Neural cell (in vitro differentiated cells): ENCODE measurements around the gene DNAJA1. TPM values are rescaled to one million over a fixed set of nuclear protein-coding genes. Genes with fewer than 3 reads are reported as not detected.

Experiments used
- H2AFZ ChIP-seq: fragments of 200-600, 300-800 bp; sonication (generic), shearing (Covaris generic); 2 replicates; pipeline ENCODE4 v1.6.0; 2014; ENCODE audit warnings: low read depth, mild to moderate bottlenecking, antibody characterized with exemption, low read length, moderate library complexity
- H3F3A ChIP-seq: fragments of 200-600 bp; shearing (Covaris generic); 2 replicates; pipeline ENCODE4 v1.6.1; 2016; ENCODE audit warnings: mild to moderate bottlenecking, moderate library complexity, mixed read lengths, antibody characterized with exemption, low read length; ENCODE audit not compliant: insufficient read depth, poor library complexity, severe bottlenecking
- H3K27ac ChIP-seq: fragments of 200-600, 300-800 bp; sonication (generic), shearing (Covaris generic); 2 replicates; pipeline ENCODE4 v1.5.1; 2014; ENCODE audit warnings: mild to moderate bottlenecking, low read length, moderate library complexity
- H3K27me3 ChIP-seq: fragments of 300-800, 200-600 bp; sonication (generic), shearing (Covaris generic); 2 replicates; pipeline ENCODE4 v1.6.0; 2014; ENCODE audit warnings: mild to moderate bottlenecking, low read depth, low read length, moderate library complexity; ENCODE audit not compliant: insufficient read depth
- H3K36me3 ChIP-seq: fragments of 300-800, 200-600 bp; sonication (generic), shearing (Covaris generic); 2 replicates; pipeline ENCODE4 v1.5.1; 2014; ENCODE audit warnings: mild to moderate bottlenecking, antibody characterized with exemption, low read length, moderate library complexity; ENCODE audit not compliant: insufficient read depth
- H3K4me2 ChIP-seq: fragments of 300-800, 200-600 bp; sonication (generic), shearing (Covaris generic); 2 replicates; pipeline ENCODE4 v1.6.0; 2014; ENCODE audit warnings: mild to moderate bottlenecking, low read length
- H3K4me3 ChIP-seq: fragments of 300-800, 200-600 bp; sonication (generic), shearing (Covaris generic); 2 replicates; pipeline ENCODE4 v1.5.1; 2014; ENCODE audit warnings: mild to moderate bottlenecking, low read length, moderate library complexity
- H3K79me2 ChIP-seq: fragments of 200-600 bp; shearing (Covaris generic); replicated peaks from 2 replicates; pipeline ENCODE4 v1.6.0; 2014; ENCODE audit warnings: mild to moderate bottlenecking, low read length, moderate library complexity; ENCODE audit not compliant: insufficient read depth
- H3K9ac ChIP-seq: fragments of 300-800, 200-600 bp; sonication (generic), shearing (Covaris generic); 2 replicates; pipeline ENCODE4 v1.6.1; 2016; ENCODE audit warnings: mild to moderate bottlenecking, low read length, mixed read lengths
- H3K9me2 ChIP-seq: fragments of 200-600 bp; shearing (Covaris generic); 2 replicates; pipeline ENCODE4 v1.6.1; 2016; ENCODE audit warnings: mild to moderate bottlenecking, low read length, mixed read lengths; ENCODE audit not compliant: insufficient read depth
- H3K9me3 ChIP-seq: fragments of 200-600, 300-800 bp; sonication (generic), shearing (Covaris generic); 2 replicates; pipeline ENCODE4 v1.6.1; 2016; ENCODE audit warnings: mild to moderate bottlenecking, mixed run types, low read length, moderate library complexity, mixed read lengths
- H4K20me1 ChIP-seq: fragments of 200-600 bp; shearing (Covaris generic); 2 replicates; pipeline ENCODE4 v1.6.1; 2016; ENCODE audit warnings: mild to moderate bottlenecking, mixed run types; ENCODE audit not compliant: insufficient read depth
- EP300 ChIP-seq: fragments of 450-650 bp; conservative IDR thresholded peaks from 2 replicates; pipeline ENCODE4 v1.6.1; 2014; ENCODE audit warnings: antibody characterized with exemption, mild to moderate bottlenecking, moderate library complexity; ENCODE audit not compliant: poor library complexity, severe bottlenecking
- EZH2 ChIP-seq: fragments of 200-600, 300-800 bp; shearing (Covaris generic), sonication (generic); IDR thresholded peaks from 2 replicates; pipeline ENCODE4 v1.6.1; 2014; ENCODE audit warnings: antibody characterized with exemption, low read length, borderline replicate concordance, mild to moderate bottlenecking; ENCODE audit not compliant: insufficient read depth, poor library complexity, severe bottlenecking
- MXI1 ChIP-seq: fragments of 450-650 bp; conservative IDR thresholded peaks from 2 replicates; pipeline ENCODE4 v1.6.1; 2014; ENCODE audit warnings: antibody characterized with exemption, mild to moderate bottlenecking; ENCODE audit not compliant: poor library complexity, severe bottlenecking
- POLR2AphosphoS5 ChIP-seq: IDR thresholded peaks from 2 replicates; pipeline ENCODE4 v1.6.1; 2012
- RAD21 ChIP-seq: fragments of 450-650 bp; conservative IDR thresholded peaks from 2 replicates; pipeline ENCODE4 v1.6.1; 2014; ENCODE audit warnings: antibody characterized with exemption, mild to moderate bottlenecking, moderate library complexity
- SMC3 ChIP-seq: fragments of 450-650 bp; conservative IDR thresholded peaks from 2 replicates; pipeline ENCODE4 v1.6.1; 2014; ENCODE audit warnings: antibody characterized with exemption, mild to moderate bottlenecking, moderate library complexity; ENCODE audit not compliant: poor library complexity
- TAF1 ChIP-seq: IDR thresholded peaks from 2 replicates; pipeline ENCODE4 v1.6.1; 2012; ENCODE audit warnings: low read depth
- polyA plus RNA-seq: library from polyadenylated mRNA; depleted of rRNA; stranded (reverse); fragments of >200 nt; gene quantifications from 2 replicates; pipeline ENCODE4 v1.2.3, GENCODE V29; 2014
- TF ChIP-seq, protein P1 (sequence below): fragments of 450-650 bp; IDR thresholded peaks from 2 replicates; pipeline ENCODE4 v1.5.1; 2014; ENCODE audit warnings: antibody characterized with exemption, mild to moderate bottlenecking, moderate library complexity; ENCODE audit not compliant: poor library complexity, severe bottlenecking
- TF ChIP-seq, protein P2 (sequence below): IDR thresholded peaks from 2 replicates; pipeline ENCODE4 v1.6.1; 2012; ENCODE audit warnings: borderline replicate concordance

The DNAJA1 gene
- polyA plus RNA-seq, 1 donor from 2014 or later, result 547 TPM

DNA sequence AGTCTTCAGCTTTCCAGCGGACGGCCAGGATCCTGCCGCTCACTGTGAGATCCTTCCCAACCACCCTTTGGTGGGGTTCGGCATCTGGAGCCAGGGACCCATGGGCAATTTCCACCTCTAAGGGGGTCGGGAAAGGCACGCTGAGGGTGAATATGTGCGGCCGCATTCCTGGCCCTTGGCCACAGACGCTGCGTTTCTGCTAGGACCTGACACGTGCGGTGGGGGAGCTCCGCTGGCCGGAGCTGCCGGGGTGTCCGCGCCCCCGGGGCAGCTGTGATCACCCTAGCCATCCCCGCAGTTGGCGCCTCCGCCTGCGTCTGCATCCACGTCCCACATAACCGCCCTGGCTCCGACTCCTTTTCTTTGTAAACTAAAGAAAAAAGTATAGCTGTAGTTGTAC is 5.3 kb upstream of the DNAJA1 start:
- TF ChIP-seq POLR2AphosphoS5 (no peak), TAF1 (no peak), SMC3 (no peak), MXI1 (no peak)
- TF ChIP-seq, protein P1, sequence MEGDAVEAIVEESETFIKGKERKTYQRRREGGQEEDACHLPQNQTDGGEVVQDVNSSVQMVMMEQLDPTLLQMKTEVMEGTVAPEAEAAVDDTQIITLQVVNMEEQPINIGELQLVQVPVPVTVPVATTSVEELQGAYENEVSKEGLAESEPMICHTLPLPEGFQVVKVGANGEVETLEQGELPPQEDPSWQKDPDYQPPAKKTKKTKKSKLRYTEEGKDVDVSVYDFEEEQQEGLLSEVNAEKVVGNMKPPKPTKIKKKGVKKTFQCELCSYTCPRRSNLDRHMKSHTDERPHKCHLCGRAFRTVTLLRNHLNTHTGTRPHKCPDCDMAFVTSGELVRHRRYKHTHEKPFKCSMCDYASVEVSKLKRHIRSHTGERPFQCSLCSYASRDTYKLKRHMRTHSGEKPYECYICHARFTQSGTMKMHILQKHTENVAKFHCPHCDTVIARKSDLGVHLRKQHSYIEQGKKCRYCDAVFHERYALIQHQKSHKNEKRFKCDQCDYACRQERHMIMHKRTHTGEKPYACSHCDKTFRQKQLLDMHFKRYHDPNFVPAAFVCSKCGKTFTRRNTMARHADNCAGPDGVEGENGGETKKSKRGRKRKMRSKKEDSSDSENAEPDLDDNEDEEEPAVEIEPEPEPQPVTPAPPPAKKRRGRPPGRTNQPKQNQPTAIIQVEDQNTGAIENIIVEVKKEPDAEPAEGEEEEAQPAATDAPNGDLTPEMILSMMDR, result no peak
- TF ChIP-seq, protein P2, sequence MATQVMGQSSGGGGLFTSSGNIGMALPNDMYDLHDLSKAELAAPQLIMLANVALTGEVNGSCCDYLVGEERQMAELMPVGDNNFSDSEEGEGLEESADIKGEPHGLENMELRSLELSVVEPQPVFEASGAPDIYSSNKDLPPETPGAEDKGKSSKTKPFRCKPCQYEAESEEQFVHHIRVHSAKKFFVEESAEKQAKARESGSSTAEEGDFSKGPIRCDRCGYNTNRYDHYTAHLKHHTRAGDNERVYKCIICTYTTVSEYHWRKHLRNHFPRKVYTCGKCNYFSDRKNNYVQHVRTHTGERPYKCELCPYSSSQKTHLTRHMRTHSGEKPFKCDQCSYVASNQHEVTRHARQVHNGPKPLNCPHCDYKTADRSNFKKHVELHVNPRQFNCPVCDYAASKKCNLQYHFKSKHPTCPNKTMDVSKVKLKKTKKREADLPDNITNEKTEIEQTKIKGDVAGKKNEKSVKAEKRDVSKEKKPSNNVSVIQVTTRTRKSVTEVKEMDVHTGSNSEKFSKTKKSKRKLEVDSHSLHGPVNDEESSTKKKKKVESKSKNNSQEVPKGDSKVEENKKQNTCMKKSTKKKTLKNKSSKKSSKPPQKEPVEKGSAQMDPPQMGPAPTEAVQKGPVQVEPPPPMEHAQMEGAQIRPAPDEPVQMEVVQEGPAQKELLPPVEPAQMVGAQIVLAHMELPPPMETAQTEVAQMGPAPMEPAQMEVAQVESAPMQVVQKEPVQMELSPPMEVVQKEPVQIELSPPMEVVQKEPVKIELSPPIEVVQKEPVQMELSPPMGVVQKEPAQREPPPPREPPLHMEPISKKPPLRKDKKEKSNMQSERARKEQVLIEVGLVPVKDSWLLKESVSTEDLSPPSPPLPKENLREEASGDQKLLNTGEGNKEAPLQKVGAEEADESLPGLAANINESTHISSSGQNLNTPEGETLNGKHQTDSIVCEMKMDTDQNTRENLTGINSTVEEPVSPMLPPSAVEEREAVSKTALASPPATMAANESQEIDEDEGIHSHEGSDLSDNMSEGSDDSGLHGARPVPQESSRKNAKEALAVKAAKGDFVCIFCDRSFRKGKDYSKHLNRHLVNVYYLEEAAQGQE, result no peak
- peaks cover 34% of the 10 kb centered on the region for H3K79me2 ChIP-seq
- H3K9me3 ChIP-seq, result no peaks in the 10 kb centered on the region
- no peaks in the 10 kb centered on the region for H3F3A ChIP-seq
- no peak overlapping the region for H3K9ac ChIP-seq
- H3K27me3 ChIP-seq, result no peaks in the 10 kb centered on the region
- no peaks in the 10 kb centered on the region for H3K36me3 ChIP-seq
- no peaks in the 10 kb centered on the region for H3K9me2 ChIP-seq
- H3K27ac ChIP-seq, result no peak overlapping the region
- H3K4me3 ChIP-seq, result no peak overlapping the region
- H3K4me2 ChIP-seq, result no peak overlapping the region
- H4K20me1 ChIP-seq, result no peaks in the 10 kb centered on the region
- no peak overlapping the region for H2AFZ ChIP-seq

DNA sequence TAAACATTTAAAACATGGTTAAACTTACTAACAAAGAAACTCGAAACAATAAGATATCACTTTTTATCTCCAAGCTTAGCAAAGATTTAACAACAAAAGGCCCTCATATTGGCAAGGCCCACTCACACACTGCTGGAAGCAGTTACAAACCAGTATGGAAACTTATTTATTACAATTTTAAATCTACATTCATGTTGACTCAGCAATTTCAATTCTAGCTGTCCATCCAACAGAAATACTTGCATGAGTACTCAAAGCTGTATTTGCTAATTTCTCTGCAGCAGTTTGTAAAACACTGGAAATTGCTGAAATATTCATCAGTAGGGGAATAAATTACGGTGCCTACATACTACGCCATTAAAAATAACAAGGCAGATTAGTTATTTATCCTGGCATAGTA is 2.8 kb upstream of the DNAJA1 start:
- Histone ChIP-seq H3F3A (no peaks in the 10 kb centered on the region), H3K9me3 (no peaks in the 10 kb centered on the region), H4K20me1 (no peaks in the 10 kb centered on the region), H3K27ac (no peak overlapping the region), H3K79me2 (peaks cover 50% of the 10 kb centered on the region), H2AFZ (no peak overlapping the region), H3K4me3 (no peak overlapping the region), H3K36me3 (no peaks in the 10 kb centered on the region), H3K27me3 (no peaks in the 10 kb centered on the region), H3K9me2 (no peaks in the 10 kb centered on the region), H3K4me2 (no peak overlapping the region), H3K9ac (no peak overlapping the region)
- no peak for TF ChIP-seq POLR2AphosphoS5

DNA sequence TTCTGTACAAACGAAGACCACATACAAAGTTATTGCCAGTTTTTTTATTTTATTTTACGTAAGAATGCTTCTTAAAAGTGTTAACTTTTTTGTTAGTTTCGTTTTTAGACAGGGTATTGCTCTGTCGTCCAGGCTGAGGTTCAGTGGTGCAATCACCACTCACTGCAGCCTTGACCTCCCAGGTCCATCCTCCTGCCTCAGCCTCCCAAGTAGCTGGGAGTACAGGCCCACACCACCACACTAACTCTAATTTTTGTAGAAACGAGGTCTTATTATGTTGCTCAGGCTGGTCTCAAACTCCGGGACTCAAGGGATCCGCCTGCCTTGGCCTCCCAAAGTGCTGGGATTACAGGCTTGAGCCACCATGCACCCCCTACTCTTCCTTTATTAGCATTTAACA is 2.3 kb upstream of the DNAJA1 start:
- Histone ChIP-seq H3K27me3 (no peaks in the 10 kb centered on the region), H3F3A (no peaks in the 10 kb centered on the region), H4K20me1 (no peaks in the 10 kb centered on the region), H2AFZ (no peak overlapping the region), H3K9me2 (no peaks in the 10 kb centered on the region), H3K4me3 (no peak overlapping the region), H3K27ac (no peak overlapping the region), H3K79me2 (peaks cover 55% of the 10 kb centered on the region), H3K9me3 (no peaks in the 10 kb centered on the region), H3K4me2 (no peak overlapping the region), H3K36me3 (no peaks in the 10 kb centered on the region), H3K9ac (no peak overlapping the region)
- no peak for TF ChIP-seq RAD21
- no peak for TF ChIP-seq EP300
- TF ChIP-seq, protein P1, result no peak
- TF ChIP-seq, protein P2, result no peak
- no peak for TF ChIP-seq SMC3
- no peak for TF ChIP-seq TAF1
- no peak for TF ChIP-seq EZH2
- TF ChIP-seq MXI1, result no peak
- TF ChIP-seq POLR2AphosphoS5, result no peak
